A549 (cell line): Measurements from ENCODE around the gene RUNX1. TPM values are rescaled to one million over a fixed set of nuclear protein-coding genes. Genes with fewer than 3 reads are reported as not detected.
A peak's percentile ranks its signal among the peaks of the same experiment; 100 is the strongest.

Experiments used
- ATAC-seq, 2 experiments: fragments of 200-7000 bp in 1 of 2; fragments of >200 bp in 1 of 2; cut with Nextera tagmentation in 1 of 2; cut with Tn5 transposase in 1 of 2; 3 replicates each; pipeline versions ENCODE4 v1.8.0 to v1.9.1; 2018 to 2020; ENCODE audit warnings: mild to moderate bottlenecking in 1 of 2, moderate library complexity in 1 of 2
- CTCF ChIA-PET: fragments of 300-600 bp; sonication (Branson Sonifier 250); formaldehyde crosslinking; extraction: SDS; loops from one replicate; lab custom pipeline; 2021; ENCODE audit warnings: antibody characterized with exemption, inconsistent platforms; lab: Yijun Ruan, JAX
- POLR2A ChIA-PET: fragments of 350-600 bp; formaldehyde crosslinking; extraction: SDS; loops from one replicate; lab custom pipeline; 2021; ENCODE audit warnings: antibody characterized with exemption, inconsistent platforms; lab: Yijun Ruan, JAX
- DNase-seq, 2 experiments: peaks; one replicate each; pipeline versions ENCODE4 v3.0.0 to v3.0.0-alpha.2; 2011 to 2016; ENCODE audit warnings: low read depth in 1 of 2, low spot score in 1 of 2
- FAIRE-seq: peaks from 2 replicates; lab custom pipeline; 2011; peaks lifted over from hg19 to GRCh38; lab: Jason Lieb, UNC
- H3K27ac ChIP-seq, 2 experiments: fragments of >200 bp; sonication (Bioruptor Twin); formaldehyde crosslinking; 3 replicates each; pipeline ENCODE4 v1.5.1; 2016 to 2017
- H3K4me1 ChIP-seq: fragments of >200 bp; sonication (Bioruptor Twin); formaldehyde crosslinking; 3 replicates; pipeline ENCODE4 v1.6.1; 2016
- H3K4me2 ChIP-seq: fragments of >200 bp; sonication (Bioruptor Twin); formaldehyde crosslinking; 3 replicates; pipeline ENCODE4 v1.6.1; 2016
- H3K4me3 ChIP-seq: fragments of >200 bp; sonication (Bioruptor Twin); formaldehyde crosslinking; 3 replicates; pipeline ENCODE4 v1.5.1; 2016
- H3K9me3 ChIP-seq: fragments of >200 bp; sonication (Bioruptor Twin); formaldehyde crosslinking; 3 replicates; pipeline ENCODE4 v1.6.1; 2016
- CBX2 ChIP-seq: fragments of 200-600 bp; sonication (generic); IDR thresholded peaks from 2 replicates; pipeline ENCODE4 v1.6.1; 2016; ENCODE audit warnings: low read depth, mild to moderate bottlenecking, borderline replicate concordance
- CEBPB ChIP-seq, 2 experiments: fragments of >200 bp in 1 of 2; sonication (Bioruptor Twin) in 1 of 2; formaldehyde crosslinking in 1 of 2; IDR thresholded peaks; 2 replicates each; pipeline ENCODE4 v1.6.1; 2012 to 2016
- CHD4 ChIP-seq: fragments of 200-600 bp; sonication (generic); IDR thresholded peaks from 2 replicates; pipeline ENCODE4 v1.6.1; 2016; ENCODE audit warnings: antibody characterized with exemption, mild to moderate bottlenecking, borderline replicate concordance
- CTCF ChIP-seq: fragments of >200 bp; sonication (Bioruptor Twin); formaldehyde crosslinking; IDR thresholded peaks from 3 replicates; pipeline ENCODE4 v1.5.1; 2016
- EHMT2 ChIP-seq: fragments of 200-600 bp; sonication (generic); IDR thresholded peaks from 2 replicates; pipeline ENCODE4 v1.6.1; 2016; ENCODE audit warnings: antibody characterized with exemption, low read depth, mild to moderate bottlenecking, moderate library complexity
- ELK1 ChIP-seq: fragments of 150-350 bp; IDR thresholded peaks from 2 replicates; pipeline ENCODE4 v1.6.1; 2014; ENCODE audit warnings: low read depth, mild to moderate bottlenecking, low read length
- FOSL2 ChIP-seq, 2 experiments: fragments of 450-650 bp in 1 of 2; fragments of >200 bp in 1 of 2; sonication (Bioruptor Twin) in 1 of 2; formaldehyde crosslinking; IDR thresholded peaks; 2 replicates each; pipeline versions ENCODE4 v1.5.0 to v1.6.1; 2016 to 2020; ENCODE audit warnings: mild to moderate bottlenecking in 1 of 2, moderate library complexity in 1 of 2
- HOXB13 ChIP-seq: fragments of 250-450 bp; sonication (Bioruptor Pico); IDR thresholded peaks from 2 replicates; pipeline ENCODE4 v1.5.0; 2020; ENCODE audit warnings: low read depth, mild to moderate bottlenecking, moderate library complexity
- HOXB5 ChIP-seq: fragments of 250-450 bp; sonication (Bioruptor Pico); IDR thresholded peaks from 2 replicates; pipeline ENCODE4 v1.5.0; 2020; ENCODE audit warnings: mild to moderate bottlenecking, moderate library complexity
- JUNB ChIP-seq: fragments of >200 bp; sonication (Bioruptor Twin); formaldehyde crosslinking; IDR thresholded peaks from 2 replicates; pipeline ENCODE4 v1.6.1; 2016
- KDM5A ChIP-seq: fragments of 200-600 bp; sonication (generic); IDR thresholded peaks from 2 replicates; pipeline ENCODE4 v1.6.1; 2016; ENCODE audit warnings: antibody characterized with exemption, mild to moderate bottlenecking
- MAZ ChIP-seq: fragments of 150-350 bp; IDR thresholded peaks from 2 replicates; pipeline ENCODE4 v1.6.1; 2014; ENCODE audit warnings: antibody characterized with exemption, low read depth, low read length, borderline replicate concordance
- MYC ChIP-seq: IDR thresholded peaks from 2 replicates; pipeline ENCODE4 v1.6.1; 2012; ENCODE audit warnings: mild to moderate bottlenecking, inconsistent platforms, low read length, improper control_type of control experiment, borderline replicate concordance
- NFE2L2 ChIP-seq: fragments of 150-350 bp; conservative IDR thresholded peaks from 2 replicates; pipeline ENCODE4 v1.6.1; 2014; ENCODE audit warnings: low read length
- NR3C1 ChIP-seq: fragments of >200 bp; sonication (Bioruptor Twin); formaldehyde crosslinking; IDR thresholded peaks from 3 replicates; pipeline ENCODE4 v1.6.1; 2017
- PBX3 ChIP-seq: IDR thresholded peaks from 2 replicates; pipeline ENCODE4 v1.6.1; 2012
- POLR2A ChIP-seq: IDR thresholded peaks from 2 replicates; pipeline ENCODE4 v1.6.1; 2012; ENCODE audit warnings: mild to moderate bottlenecking, low read length
- RCOR1 ChIP-seq: fragments of 150-350 bp; IDR thresholded peaks from 2 replicates; pipeline ENCODE4 v1.6.1; 2014; ENCODE audit warnings: antibody characterized with exemption, low read length, low read depth
- SREBF2 ChIP-seq: fragments of 450-650 bp; IDR thresholded peaks from 2 replicates; pipeline ENCODE4 v1.6.1; 2014; ENCODE audit warnings: mild to moderate bottlenecking, moderate library complexity
- ZC3H11A ChIP-seq: fragments of 450-650 bp; IDR thresholded peaks from 2 replicates; pipeline ENCODE4 v1.6.1; 2014; ENCODE audit warnings: antibody characterized with exemption, mild to moderate bottlenecking
- ZSCAN20 ChIP-seq: fragments of 250-450 bp; sonication (Bioruptor Pico); IDR thresholded peaks from 2 replicates; pipeline ENCODE4 v1.8.0; 2022; ENCODE audit warnings: mild to moderate bottlenecking, moderate library complexity
- WGBS: methylation state at CpG from one replicate; pipeline ENCODE4 v1.1.6; 2017; ENCODE audit errors: missing lambda C conversion rate; 5-methylcytosine and 5-hydroxymethylcytosine counted together
- polyA plus RNA-seq, 4 experiments: library from polyadenylated mRNA; depleted of rRNA in 3 of 4; stranded (reverse); fragments of >200 nt; fragmentation: RNase III in 1 of 4; extraction: RNeasy Plus Mini Kit Qiagen cat#74134 plus additional on column Dnase treatment in 1 of 4; gene quantifications; 2 replicates in 3 of 4; 3 replicates in 1 of 4; pipeline ENCODE4 v1.2.3, GENCODE V29; 2011 to 2017

The RUNX1 gene
- polyA plus RNA-seq, 2 of the 4 experiments (the other 2 are of a cell fraction): 5.5 TPM

GRCh38 chr21:34867785-34868184 is 181.3 kb downstream of the RUNX1 start:
- Histone ChIP-seq H3K27ac (no peak overlapping the region), H3K4me2 (no peak overlapping the region), H3K4me3 (no peak overlapping the region), H3K9me3 (no peaks in the 10 kb centered on the region), H3K4me1 (peaks cover 30% of the 10 kb centered on the region)
- ATAC-seq (no peak), DNase-seq (no peak), FAIRE-seq (no peak)
- TF ChIP-seq JUNB (no peak), RCOR1 (no peak), KDM5A (no peak), CTCF (no peak), NFE2L2 (no peak), MAZ (no peak), HOXB5 (no peak), NR3C1 (no peak), CBX2 (no peak), EHMT2 (no peak), ZSCAN20 (CRISPR knock-in tag) (no peak), SREBF2 (no peak), PBX3 (no peak), CHD4 (no peak), ZC3H11A (no peak), ELK1 (no peak), CEBPB (IDR thresholded peaks at IDR 0.05) (no peak), MYC (no peak), POLR2A (no peak)
- WGBS: 91% methylated on average over 4 of the region's 4 CpGs
- POLR2A ChIA-PET: no interaction called here
- CTCF ChIA-PET: interaction anchor here (0.7 to 1.9 kb wide), 3 partner anchors 71 to 532 kb away, joined by 3 to 6 read pairs (median 3); no protein-coding TSS in a partner anchor

- no peak for ATAC-seq
- WGBS: 88% methylated on average over 19 of the region's 20 CpGs
- ChIA-PET POLR2A (no interaction called here), CTCF (interaction anchor here (1.2 kb wide), 1 partner anchor 29 kb away, joined by 3 read pairs; no protein-coding TSS in a partner anchor)
- Histone ChIP-seq H3K4me1 (peaks cover 30% of the 10 kb centered on the region), H3K4me3 (no peak overlapping the region), H3K4me2 (no peak overlapping the region), H3K9me3 (no peaks in the 10 kb centered on the region), H3K27ac (no peak overlapping the region)
- FAIRE-seq: no peak
- TF ChIP-seq FOSL2 (IDR thresholded peaks at IDR 0.05) (no peak), FOSL2 (CRISPR knock-in tag; IDR thresholded peaks at IDR 0.05) (0 out of 2 replicates have a peak, but pooled peaks have one; percentile 24), HOXB13 (CRISPR knock-in tag) (no peak), JUNB (no peak)
- no peak for DNase-seq
Measured at GRCh38 chr21:34865400-34866241, 183.5 kb downstream of the RUNX1 start.
